Sigmoid colon (tissue), 4 donors: ENCODE data around the gene HAO2.

Source experiments
- CTCF ChIP-seq, 4 experiments: fragments of 450-650 bp in 3 of 4; fragments of 200-600 bp in 1 of 4; IDR thresholded peaks; one replicate each; pipeline ENCODE4 v1.5.1; 2016 to 2019; ENCODE audit warnings: antibody characterized with exemption in 4 of 4, mild to moderate bottlenecking in 3 of 4, moderate library complexity in 2 of 4
- EP300 ChIP-seq, 4 donors: sonication (generic); formaldehyde crosslinking; IDR thresholded peaks; one replicate each; pipeline ENCODE4 v1.6.1; 2017; ENCODE audit warnings: antibody characterized with exemption in 4 of 4
- POLR2A ChIP-seq, 2 donors: fragments of 450-650 bp; IDR thresholded peaks; one replicate each; pipeline ENCODE4 v1.6.1; 2016; ENCODE audit warnings: antibody characterized with exemption in 2 of 2, mild to moderate bottlenecking in 2 of 2, moderate library complexity in 2 of 2
- POLR2AphosphoS5 ChIP-seq, 4 donors: sonication (generic); formaldehyde crosslinking; IDR thresholded peaks; one replicate each; pipeline ENCODE4 v1.6.1; 2017; ENCODE audit warnings: antibody characterized with exemption in 4 of 4

DNA sequence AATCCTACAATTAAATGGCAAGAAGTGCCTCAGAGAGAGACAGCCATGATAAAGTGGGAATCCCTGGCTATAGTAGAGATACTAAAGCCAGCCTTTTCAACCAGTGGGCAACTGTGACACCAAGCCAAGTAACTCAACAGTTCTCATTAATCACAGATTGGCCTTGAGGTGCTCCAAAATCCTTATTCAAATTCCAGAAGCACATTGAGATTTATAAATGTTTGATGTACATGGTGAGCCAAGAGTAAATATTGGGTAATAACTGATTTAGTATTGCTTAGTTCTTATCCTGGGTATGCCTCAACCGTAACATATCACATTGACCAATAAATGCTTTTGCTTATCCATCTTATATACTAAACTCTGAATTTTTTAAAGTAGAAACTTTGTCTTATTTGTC, 17.1 kb downstream of the HAO2 start:
- no peak for TF ChIP-seq CTCF (IDR thresholded peaks at IDR 0.05)
- no peak for TF ChIP-seq POLR2A (IDR thresholded peaks at IDR 0.05)
- TF ChIP-seq POLR2AphosphoS5 (IDR thresholded peaks at IDR 0.05), result no peak
- no peak for TF ChIP-seq EP300 (IDR thresholded peaks at IDR 0.05)
